Spleen (tissue), 7 donors: ENCODE measurements around the gene PSD2.

ENCODE experiments used
- CTCF ChIP-seq, 11 experiments: fragments of 200-600 bp in 7 of 11; fragments of 450-650 bp in 4 of 11; sonication (generic) in 4 of 11; IDR thresholded peaks in 8 of 11; conservative IDR thresholded peaks in 3 of 11; 1 replicate in 7 of 11; 2 replicates in 4 of 11; pipeline versions ENCODE4 v1.4.0 to v1.8.0; 2016 to 2021; ENCODE audit warnings: antibody characterized with exemption in 11 of 11, inconsistent platforms in 4 of 11, mild to moderate bottlenecking in 1 of 11
- POLR2A ChIP-seq, 3 donors: fragments of 450-650 bp; IDR thresholded peaks; one replicate each; pipeline ENCODE4 v1.5.1; 2017; ENCODE audit warnings: antibody characterized with exemption in 3 of 3, mild to moderate bottlenecking in 1 of 3
- donor health status: DM: no; HTN: no; CAD: no; lungs with moderate emphysema.
- donor health status: DM: no; HTN: no; CAD: no.
- donor health status: DM: no; HTN: no; CAD: no.

DNA sequence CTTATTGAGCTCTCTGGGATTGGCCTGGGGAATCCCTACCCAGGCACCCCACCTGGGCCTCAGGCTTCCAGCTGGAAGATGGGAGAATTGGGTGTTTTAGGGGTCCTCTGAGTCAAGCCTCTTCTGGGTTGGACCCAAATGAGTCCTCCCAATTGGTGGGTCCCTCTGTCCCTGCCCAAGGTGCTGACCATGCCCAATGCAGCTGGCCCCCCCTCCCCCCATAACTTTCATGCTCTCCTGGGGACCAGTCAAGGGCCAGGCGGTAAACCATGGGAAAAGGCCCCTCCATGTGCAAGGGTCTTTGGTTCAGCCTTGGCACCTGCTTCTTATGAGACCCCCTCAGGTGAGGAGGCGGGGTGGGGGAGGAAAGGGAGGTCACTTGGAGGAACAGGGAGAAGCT, 3.4 kb upstream of the PSD2 start:
- TF ChIP-seq CTCF (IDR thresholded peaks at IDR 0.05 in 8 of 11, conservative IDR thresholded peaks at IDR 0.05 in 3 of 11), result no peak
- TF ChIP-seq POLR2A (IDR thresholded peaks at IDR 0.05), result no peak
